HepG2 (cell line): ENCODE results near the gene UCKL1. TPM values are rescaled to one million over a fixed set of nuclear protein-coding genes. Genes with fewer than 3 reads are reported as not detected.

Experiments
- CAMTA2 ChIP-seq: sonication (generic); formaldehyde crosslinking; IDR thresholded peaks from 2 replicates; pipeline ENCODE4 v1.4.0; 2020; ENCODE audit warnings: mild to moderate bottlenecking, missing genetic modification reagents, borderline replicate concordance
- EEA1 ChIP-seq: sonication (generic); formaldehyde crosslinking; IDR thresholded peaks from 2 replicates; pipeline ENCODE4 v1.5.1; 2020; ENCODE audit warnings: mild to moderate bottlenecking, missing genetic modification reagents, borderline replicate concordance
- ERF ChIP-seq: IDR thresholded peaks from 2 replicates; pipeline ENCODE4 v1.6.1; 2018; ENCODE audit warnings: missing biosample characterization, missing genetic modification reagents
- NFIC ChIP-seq: IDR thresholded peaks from 2 replicates; pipeline ENCODE4 v1.6.1; 2012; ENCODE audit warnings: mild to moderate bottlenecking, low read length, inconsistent platforms
- NR2F6 ChIP-seq, 2 experiments: IDR thresholded peaks; 2 replicates each; pipeline ENCODE4 v1.6.1; 2016; ENCODE audit warnings: antibody characterized with exemption in 1 of 2, mild to moderate bottlenecking in 1 of 2
- PAF1 ChIP-seq: IDR thresholded peaks from 2 replicates; pipeline ENCODE4 v1.6.1; 2016; ENCODE audit warnings: missing genetic modification reagents, missing compliant biosample characterization
- SMARCC2 ChIP-seq: fragments of 450-650 bp; IDR thresholded peaks from 2 replicates; pipeline ENCODE4 v1.6.1; 2017; ENCODE audit warnings: antibody characterized with exemption, mild to moderate bottlenecking
- SNAPC2 ChIP-seq: sonication (generic); formaldehyde crosslinking; IDR thresholded peaks from 2 replicates; pipeline ENCODE4 v1.8.1; 2022; ENCODE audit warnings: mild to moderate bottlenecking, missing genetic modification reagents
- ZC3H13 ChIP-seq: sonication (generic); formaldehyde crosslinking; IDR thresholded peaks from 2 replicates; pipeline ENCODE4 v1.8.1; 2023; ENCODE audit warnings: mild to moderate bottlenecking, missing genetic modification reagents, moderate library complexity
- ZFP90 ChIP-seq: sonication (generic); formaldehyde crosslinking; IDR thresholded peaks from 2 replicates; pipeline ENCODE4 v1.8.0; 2022; ENCODE audit warnings: missing genetic modification reagents, mild to moderate bottlenecking, inconsistent platforms, borderline replicate concordance
- ZNF264 ChIP-seq: sonication (generic); formaldehyde crosslinking; IDR thresholded peaks from 2 replicates; pipeline ENCODE4 v1.4.0; 2020; ENCODE audit warnings: missing genetic modification reagents
- ZNF569 ChIP-seq: sonication (generic); formaldehyde crosslinking; IDR thresholded peaks from 2 replicates; pipeline ENCODE4 v1.5.0; 2020; ENCODE audit warnings: mild to moderate bottlenecking, missing genetic modification reagents, moderate library complexity, borderline replicate concordance
- ZNF749 ChIP-seq: sonication (generic); formaldehyde crosslinking; IDR thresholded peaks from 2 replicates; pipeline ENCODE4 v1.8.0; 2022; ENCODE audit warnings: mild to moderate bottlenecking, missing genetic modification reagents, moderate library complexity, borderline replicate concordance
- polyA plus RNA-seq, 8 experiments: library from polyadenylated mRNA; depleted of rRNA in 3 of 8; stranded (reverse) in 7 of 8; unstranded in 1 of 8; fragments of >200 nt; fragmentation: Illumina TruSeq in 4 of 8; extraction: Trizol in 4 of 8; gene quantifications; 2 replicates each; pipeline versions ENCODE4 v1.2.1 to v1.2.3, GENCODE V29; 2011 to 2016; ENCODE audit warnings: low read depth in 4 of 8, missing spikeins in 1 of 8, mixed read lengths in 1 of 8; ENCODE audit not compliant: insufficient read depth in 1 of 8
- total RNA-seq, 5 experiments: library from RNA; depleted of rRNA; stranded (reverse); fragments of >200 nt; fragmentation: Illumina TruSeq; extraction: Trizol; gene quantifications; 2 replicates each; pipeline ENCODE4 v1.2.3, GENCODE V29; 2016; ENCODE audit warnings: low read depth in 1 of 5
- TF ChIP-seq, protein P1 (sequence below): sonication (generic); formaldehyde crosslinking; IDR thresholded peaks from 2 replicates; pipeline ENCODE4 v1.8.0; 2022; ENCODE audit warnings: missing genetic modification reagents, mild to moderate bottlenecking, borderline replicate concordance
- TF ChIP-seq, protein P2 (sequence below): sonication (generic); formaldehyde crosslinking; IDR thresholded peaks from 2 replicates; pipeline ENCODE4 v1.4.0; 2020; ENCODE audit warnings: missing genetic modification reagents
- TF ChIP-seq, protein P3 (sequence below): sonication (generic); formaldehyde crosslinking; conservative IDR thresholded peaks from 2 replicates; pipeline ENCODE4 v1.8.0; 2022; ENCODE audit warnings: missing genetic modification reagents
- TF ChIP-seq, protein P4 (sequence below): sonication (generic); formaldehyde crosslinking; IDR thresholded peaks from 2 replicates; pipeline ENCODE4 v1.4.0; 2020; ENCODE audit warnings: missing genetic modification reagents, low read depth, mild to moderate bottlenecking, borderline replicate concordance
- TF ChIP-seq, protein P5 (sequence below): sonication (generic); formaldehyde crosslinking; IDR thresholded peaks from 2 replicates; pipeline ENCODE4 v1.5.0; 2020; ENCODE audit warnings: mild to moderate bottlenecking, low read depth, missing genetic modification reagents, borderline replicate concordance

UCKL1 gene
- total and polyA plus RNA-seq, 2 of the 13 experiments (the other 11 are each of a cell fraction or from before 2014, with no cell fraction given), result 50.2 to 126 TPM

DNA sequence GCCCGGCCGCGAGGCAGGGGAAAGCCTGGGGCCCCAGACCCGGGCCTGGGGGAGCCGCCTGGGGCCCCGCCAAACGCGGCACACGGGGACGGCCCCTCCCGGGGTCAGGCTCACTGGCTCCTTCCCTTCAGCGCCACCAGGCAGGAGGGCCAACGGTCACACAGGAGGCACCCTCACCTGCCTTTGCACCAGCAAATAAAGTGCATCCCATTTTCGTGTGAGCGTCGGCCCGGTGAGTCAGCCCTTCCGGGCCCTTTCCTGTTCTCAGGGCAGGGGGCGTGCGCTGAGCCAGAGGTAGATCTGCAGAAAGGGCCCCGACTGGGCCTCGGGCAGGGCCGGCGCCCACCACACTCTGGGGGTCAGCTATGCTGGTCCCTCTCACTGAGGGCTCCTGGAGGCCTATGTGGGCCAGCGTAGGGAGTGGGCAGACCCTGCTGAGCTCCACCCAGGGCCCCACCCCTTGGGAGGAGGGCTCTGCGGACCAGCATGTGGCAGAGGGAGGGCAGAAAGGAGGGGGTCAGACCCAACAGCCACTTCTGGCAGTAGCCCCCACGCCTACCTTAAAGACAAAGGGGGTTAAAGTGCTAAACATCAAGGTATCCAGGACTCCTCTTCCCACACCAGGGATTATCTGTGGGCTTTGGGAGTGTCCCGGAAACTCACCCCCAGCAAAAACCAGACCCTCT, 931 bp upstream of the UCKL1 start (continued):
- TF ChIP-seq, protein P1, sequence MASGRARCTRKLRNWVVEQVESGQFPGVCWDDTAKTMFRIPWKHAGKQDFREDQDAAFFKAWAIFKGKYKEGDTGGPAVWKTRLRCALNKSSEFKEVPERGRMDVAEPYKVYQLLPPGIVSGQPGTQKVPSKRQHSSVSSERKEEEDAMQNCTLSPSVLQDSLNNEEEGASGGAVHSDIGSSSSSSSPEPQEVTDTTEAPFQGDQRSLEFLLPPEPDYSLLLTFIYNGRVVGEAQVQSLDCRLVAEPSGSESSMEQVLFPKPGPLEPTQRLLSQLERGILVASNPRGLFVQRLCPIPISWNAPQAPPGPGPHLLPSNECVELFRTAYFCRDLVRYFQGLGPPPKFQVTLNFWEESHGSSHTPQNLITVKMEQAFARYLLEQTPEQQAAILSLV (CRISPR knock-in tag), result no peak
- TF ChIP-seq ZNF264 (CRISPR knock-in tag) (no peak), ZNF569 (CRISPR knock-in tag) (no peak), NR2F6 (IDR thresholded peaks at IDR 0.05) (peak; percentile 46; the same call in 1 of the 2 replicates), NR2F6 (CRISPR knock-in tag; IDR thresholded peaks at IDR 0.05) (peak; percentile 30; the same call in 1 of the 2 replicates), CAMTA2 (CRISPR knock-in tag) (no peak), NFIC (no peak; the same call in 1 of the 2 replicates), SNAPC2 (CRISPR knock-in tag) (no peak), PAF1 (CRISPR knock-in tag) (peak; percentile 97), ZFP90 (CRISPR knock-in tag) (peak; percentile 97), ZC3H13 (CRISPR knock-in tag) (no peak), ERF (no peak; the same call in none of the 2 replicates), SMARCC2 (no peak), ZNF749 (CRISPR knock-in tag) (no peak; the same call in 1 of the 2 replicates), EEA1 (CRISPR knock-in tag) (no peak; the same call in 1 of the 2 replicates)
- TF ChIP-seq, protein P2, sequence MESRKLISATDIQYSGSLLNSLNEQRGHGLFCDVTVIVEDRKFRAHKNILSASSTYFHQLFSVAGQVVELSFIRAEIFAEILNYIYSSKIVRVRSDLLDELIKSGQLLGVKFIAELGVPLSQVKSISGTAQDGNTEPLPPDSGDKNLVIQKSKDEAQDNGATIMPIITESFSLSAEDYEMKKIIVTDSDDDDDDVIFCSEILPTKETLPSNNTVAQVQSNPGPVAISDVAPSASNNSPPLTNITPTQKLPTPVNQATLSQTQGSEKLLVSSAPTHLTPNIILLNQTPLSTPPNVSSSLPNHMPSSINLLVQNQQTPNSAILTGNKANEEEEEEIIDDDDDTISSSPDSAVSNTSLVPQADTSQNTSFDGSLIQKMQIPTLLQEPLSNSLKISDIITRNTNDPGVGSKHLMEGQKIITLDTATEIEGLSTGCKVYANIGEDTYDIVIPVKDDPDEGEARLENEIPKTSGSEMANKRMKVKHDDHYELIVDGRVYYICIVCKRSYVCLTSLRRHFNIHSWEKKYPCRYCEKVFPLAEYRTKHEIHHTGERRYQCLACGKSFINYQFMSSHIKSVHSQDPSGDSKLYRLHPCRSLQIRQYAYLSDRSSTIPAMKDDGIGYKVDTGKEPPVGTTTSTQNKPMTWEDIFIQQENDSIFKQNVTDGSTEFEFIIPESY (CRISPR knock-in tag), result no peak
- TF ChIP-seq, protein P3, sequence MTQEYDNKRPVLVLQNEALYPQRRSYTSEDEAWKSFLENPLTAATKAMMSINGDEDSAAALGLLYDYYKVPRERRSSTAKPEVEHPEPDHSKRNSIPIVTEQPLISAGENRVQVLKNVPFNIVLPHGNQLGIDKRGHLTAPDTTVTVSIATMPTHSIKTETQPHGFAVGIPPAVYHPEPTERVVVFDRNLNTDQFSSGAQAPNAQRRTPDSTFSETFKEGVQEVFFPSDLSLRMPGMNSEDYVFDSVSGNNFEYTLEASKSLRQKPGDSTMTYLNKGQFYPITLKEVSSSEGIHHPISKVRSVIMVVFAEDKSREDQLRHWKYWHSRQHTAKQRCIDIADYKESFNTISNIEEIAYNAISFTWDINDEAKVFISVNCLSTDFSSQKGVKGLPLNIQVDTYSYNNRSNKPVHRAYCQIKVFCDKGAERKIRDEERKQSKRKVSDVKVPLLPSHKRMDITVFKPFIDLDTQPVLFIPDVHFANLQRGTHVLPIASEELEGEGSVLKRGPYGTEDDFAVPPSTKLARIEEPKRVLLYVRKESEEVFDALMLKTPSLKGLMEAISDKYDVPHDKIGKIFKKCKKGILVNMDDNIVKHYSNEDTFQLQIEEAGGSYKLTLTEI (CRISPR knock-in tag), result no peak
- TF ChIP-seq, protein P4, sequence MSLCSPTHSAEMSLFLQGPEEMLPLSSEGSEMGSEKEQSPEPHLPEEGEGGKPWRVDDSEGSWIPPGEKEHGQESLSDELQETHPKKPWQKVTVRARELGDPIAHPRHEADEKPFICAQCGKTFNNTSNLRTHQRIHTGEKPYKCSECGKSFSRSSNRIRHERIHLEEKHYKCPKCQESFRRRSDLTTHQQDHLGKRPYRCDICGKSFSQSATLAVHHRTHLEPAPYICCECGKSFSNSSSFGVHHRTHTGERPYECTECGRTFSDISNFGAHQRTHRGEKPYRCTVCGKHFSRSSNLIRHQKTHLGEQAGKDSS, result peak; percentile 71; the same call in 1 of the 2 replicates
- TF ChIP-seq, protein P5, sequence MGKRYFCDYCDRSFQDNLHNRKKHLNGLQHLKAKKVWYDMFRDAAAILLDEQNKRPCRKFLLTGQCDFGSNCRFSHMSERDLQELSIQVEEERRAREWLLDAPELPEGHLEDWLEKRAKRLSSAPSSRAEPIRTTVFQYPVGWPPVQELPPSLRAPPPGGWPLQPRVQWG (CRISPR knock-in tag), result no peak
